SK-N-SH (cell line): ENCODE results near the gene DCBLD1. TPM values are rescaled to one million over a fixed set of nuclear protein-coding genes. Genes with fewer than 3 reads are reported as not detected.
A peak's percentile ranks its signal among the peaks of the same experiment; 100 is the strongest.

Experiments used
- CTCF ChIA-PET: fragments of 300-600, 350-600 bp; formaldehyde crosslinking; extraction: SDS; loops from one replicate; lab custom pipeline; 2021; lab: Yijun Ruan, JAX
- POLR2A ChIA-PET: fragments of 350-600 bp; sonication (Branson Sonifier 250); formaldehyde crosslinking; extraction: SDS; loops from one replicate; lab custom pipeline; 2020; ENCODE audit warnings: antibody characterized with exemption, inconsistent platforms; lab: Yijun Ruan, JAX
- DNase-seq: peaks from one replicate; pipeline ENCODE4 v3.0.0; 2012
- H2AFZ ChIP-seq: fragments of 200-600 bp; sonication (generic); 2 replicates; pipeline ENCODE4 v1.8.1; 2016; ENCODE audit warnings: antibody characterized with exemption, mild to moderate bottlenecking, low read depth
- H3F3A ChIP-seq: fragments of 200-600 bp; sonication (generic); replicated peaks from 2 replicates; pipeline ENCODE3; 2016; ENCODE audit warnings: antibody characterized with exemption, mild to moderate bottlenecking; ENCODE audit not compliant: insufficient read depth
- H3K27ac ChIP-seq, 2 experiments: fragments of 200-500 bp in 1 of 2; fragments of 200-600 bp in 1 of 2; sonication (Bioruptor generic) in 1 of 2; sonication (generic), shearing (Covaris generic) in 1 of 2; 2 replicates each; pipeline versions ENCODE4 v1.5.1 to v1.6.1; 2014 to 2016; ENCODE audit warnings: low read depth in 2 of 2, inconsistent platforms in 1 of 2, low read length in 1 of 2, mild to moderate bottlenecking in 1 of 2, mixed read lengths in 1 of 2
- H3K27me3 ChIP-seq: fragments of 200-600 bp; sonication (generic), shearing (Covaris generic); 2 replicates; pipeline ENCODE4 v1.6.1; 2016; ENCODE audit warnings: mixed run types; ENCODE audit not compliant: insufficient read depth
- H3K36me3 ChIP-seq, 2 experiments: fragments of 200-500 bp in 1 of 2; fragments of 200-600 bp in 1 of 2; sonication (Bioruptor generic) in 1 of 2; sonication (generic) in 1 of 2; replicated peaks in 1 of 2; 2 replicates each; pipeline versions ENCODE3 to v1.5.1; 2014 to 2016; ENCODE audit warnings: low read length in 1 of 2, mild to moderate bottlenecking in 1 of 2; ENCODE audit not compliant: insufficient read depth in 2 of 2, control insufficient read depth in 1 of 2
- H3K4me1 ChIP-seq, 2 experiments: fragments of 200-500 bp in 1 of 2; fragments of 200-600 bp in 1 of 2; sonication (Bioruptor generic) in 1 of 2; sonication (generic), shearing (Covaris generic) in 1 of 2; 2 replicates each; pipeline versions ENCODE4 v1.5.1 to v1.6.1; 2014 to 2016; ENCODE audit warnings: low read depth in 1 of 2, low read length in 1 of 2, mixed run types in 1 of 2; ENCODE audit not compliant: insufficient read depth in 2 of 2, control insufficient read depth in 1 of 2
- H3K4me2 ChIP-seq: fragments of 200-600 bp; sonication (generic), shearing (Covaris generic); 2 replicates; pipeline ENCODE4 v1.6.1; 2017; ENCODE audit warnings: mixed run types
- H3K4me3 ChIP-seq, 2 experiments: fragments of 200-500 bp in 1 of 2; fragments of 200-600 bp in 1 of 2; sonication (Bioruptor generic) in 1 of 2; sonication (generic), shearing (Covaris generic) in 1 of 2; 2 replicates each; pipeline versions ENCODE4 v1.5.1 to v1.8.1; 2014 to 2016; ENCODE audit warnings: low read depth in 2 of 2, inconsistent platforms in 1 of 2, low read length in 1 of 2, mild to moderate bottlenecking in 1 of 2, mixed read lengths in 1 of 2, moderate library complexity in 1 of 2
- H3K79me2 ChIP-seq: fragments of 200-600 bp; sonication (generic); 2 replicates; pipeline ENCODE4 v1.8.1; 2017; ENCODE audit warnings: mild to moderate bottlenecking; ENCODE audit not compliant: insufficient read depth
- H3K9ac ChIP-seq: fragments of 200-600 bp; sonication (generic); 2 replicates; pipeline ENCODE4 v1.6.1; 2017; ENCODE audit warnings: mixed run types
- H3K9me2 ChIP-seq: fragments of 200-600 bp; sonication (generic); 2 replicates; pipeline ENCODE4 v1.6.1; 2017; ENCODE audit warnings: mixed run types
- H3K9me3 ChIP-seq: fragments of 200-600 bp; sonication (generic); 2 replicates; pipeline ENCODE4 v1.6.1; 2017; ENCODE audit warnings: mixed run types, mild to moderate bottlenecking, moderate library complexity
- H4K20me1 ChIP-seq: fragments of 200-600 bp; sonication (generic); 2 replicates; pipeline ENCODE4 v1.6.1; 2017; ENCODE audit warnings: mild to moderate bottlenecking, mixed run types; ENCODE audit not compliant: insufficient read depth
- CHD2 ChIP-seq: fragments of 150-350 bp; IDR thresholded peaks from 2 replicates; pipeline ENCODE4 v1.6.1; 2018; ENCODE audit warnings: low read length; ENCODE audit not compliant: partially characterized antibody
- ELF1 ChIP-seq: IDR thresholded peaks from 2 replicates; pipeline ENCODE4 v1.4.0; 2012
- EP300 ChIP-seq, 2 experiments: IDR thresholded peaks; 2 replicates each; pipeline versions ENCODE4 v1.4.0 to v1.6.1; 2012; ENCODE audit warnings: borderline replicate concordance in 1 of 2, low read depth in 1 of 2, low read length in 1 of 2
- FOSL2 ChIP-seq: IDR thresholded peaks from 2 replicates; pipeline ENCODE4 v1.4.0; 2012; ENCODE audit warnings: low read depth, mild to moderate bottlenecking, moderate library complexity, borderline replicate concordance
- FOXJ3 ChIP-seq: sonication (generic); formaldehyde crosslinking; IDR thresholded peaks from 2 replicates; pipeline ENCODE4 v1.5.1; 2020; ENCODE audit warnings: mild to moderate bottlenecking, missing genetic modification reagents
- GABPA ChIP-seq: IDR thresholded peaks from 2 replicates; pipeline ENCODE4 v1.4.0; 2012; ENCODE audit warnings: low read depth, mild to moderate bottlenecking
- GATA2 ChIP-seq: sonication (generic); formaldehyde crosslinking; IDR thresholded peaks from 2 replicates; pipeline ENCODE4 v1.5.0; 2020; ENCODE audit warnings: mild to moderate bottlenecking, missing genetic modification reagents
- MAX ChIP-seq: IDR thresholded peaks from 2 replicates; pipeline ENCODE4 v1.4.0; 2012; ENCODE audit warnings: low read depth
- RAD21 ChIP-seq: IDR thresholded peaks from 2 replicates; pipeline ENCODE4 v1.6.1; 2012; ENCODE audit warnings: mild to moderate bottlenecking, low read length
- RCOR1 ChIP-seq: fragments of 150-350 bp; IDR thresholded peaks from 2 replicates; pipeline ENCODE4 v1.6.1; 2017; ENCODE audit warnings: antibody characterized with exemption, low read length
- RXRA ChIP-seq: IDR thresholded peaks from 2 replicates; pipeline ENCODE4 v1.4.0; 2012; ENCODE audit warnings: low read depth, mild to moderate bottlenecking, borderline replicate concordance
- SIN3A ChIP-seq: IDR thresholded peaks from 2 replicates; pipeline ENCODE4 v1.6.1; 2012; ENCODE audit warnings: low read depth, mild to moderate bottlenecking, low read length, moderate library complexity, borderline replicate concordance
- SMC3 ChIP-seq: IDR thresholded peaks from 2 replicates; pipeline ENCODE4 v1.6.1; 2012; ENCODE audit warnings: low read depth, low read length, improper control_type of control experiment
- YY1 ChIP-seq: IDR thresholded peaks from 2 replicates; pipeline ENCODE4 v1.4.0; 2012; ENCODE audit warnings: low read depth, mild to moderate bottlenecking
- WGBS: methylation state at CpG from one replicate; pipeline ENCODE4 v1.1.6; 2017; ENCODE audit warnings: low lambda C conversion rate; 5-methylcytosine and 5-hydroxymethylcytosine counted together
- polyA plus RNA-seq, 3 experiments: library from polyadenylated mRNA; depleted of rRNA; stranded (reverse); fragments of >200 nt; gene quantifications; 2 replicates each; pipeline ENCODE4 v1.2.3, GENCODE V29; 2012
- TF ChIP-seq, protein P1 (sequence below): fragments of 200-600 bp; sonication (generic); IDR thresholded peaks from 2 replicates; pipeline ENCODE4 v1.6.1; 2017; ENCODE audit warnings: antibody characterized with exemption, mild to moderate bottlenecking, moderate library complexity
- TF ChIP-seq, protein P2 (sequence below): IDR thresholded peaks from 2 replicates; pipeline ENCODE4; 2012
- TF ChIP-seq, protein P3 (sequence below): IDR thresholded peaks from 2 replicates; pipeline ENCODE4 v1.4.0; 2012; ENCODE audit warnings: low read depth, borderline replicate concordance

DCBLD1 gene
- polyA plus RNA-seq, 1 of the 3 experiments (the other 2 are of a cell fraction): 82.2 TPM

DNA sequence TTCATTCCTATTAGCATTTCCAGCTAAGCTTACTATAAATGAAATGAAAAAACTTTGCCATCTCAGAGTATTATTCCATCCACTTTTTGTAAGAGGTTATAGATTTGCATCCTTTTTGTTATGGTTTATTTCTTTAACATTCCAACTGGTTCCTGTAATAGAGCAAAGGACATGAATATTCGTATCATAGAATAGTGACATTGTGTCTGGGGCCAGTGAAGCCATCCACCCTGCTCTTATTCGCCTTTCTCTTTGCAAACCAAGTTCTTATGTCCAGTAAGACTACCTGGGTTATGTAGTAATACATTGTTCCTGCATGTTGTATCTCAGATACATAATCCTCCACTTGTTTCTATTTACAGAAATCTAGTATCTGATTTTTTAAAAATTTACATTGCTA lies 43.1 kb downstream of the DCBLD1 start:
- POLR2A ChIA-PET: no interaction called here
- H3K27me3 ChIP-seq: no peaks in the 10 kb centered on the region
- peaks cover 15 to 73% of the 10 kb centered on the region in 2 experiments for H3K36me3 ChIP-seq
- H3K79me2 ChIP-seq: peaks cover 88% of the 10 kb centered on the region
- H3K9ac ChIP-seq: no peak overlapping the region
- peaks cover 25% of the 10 kb centered on the region for H3F3A ChIP-seq
- H3K4me2 ChIP-seq: no peak overlapping the region
- no peaks in the 10 kb centered on the region for H4K20me1 ChIP-seq
- H3K4me1 ChIP-seq: peaks cover 0 to 23% of the 10 kb centered on the region in 2 experiments
- CTCF ChIA-PET: interaction anchor here (1.0 kb wide), 1 partner anchor 10 kb away, joined by 3 read pairs; no protein-coding TSS in a partner anchor
- no peak overlapping the region for H2AFZ ChIP-seq
- no peak for DNase-seq
- 78% methylated on average over 2 of the region's 2 CpGs for WGBS
- H3K9me2 ChIP-seq: no peaks in the 10 kb centered on the region
- TF ChIP-seq FOSL2 (no peak), EP300 (IDR thresholded peaks at IDR 0.05; ENCODE audit: borderline replicate concordance in 1 of 2, low read depth in 1 of 2, low read length in 1 of 2) (no peak), SMC3 (no peak)
- TF ChIP-seq, protein P1, sequence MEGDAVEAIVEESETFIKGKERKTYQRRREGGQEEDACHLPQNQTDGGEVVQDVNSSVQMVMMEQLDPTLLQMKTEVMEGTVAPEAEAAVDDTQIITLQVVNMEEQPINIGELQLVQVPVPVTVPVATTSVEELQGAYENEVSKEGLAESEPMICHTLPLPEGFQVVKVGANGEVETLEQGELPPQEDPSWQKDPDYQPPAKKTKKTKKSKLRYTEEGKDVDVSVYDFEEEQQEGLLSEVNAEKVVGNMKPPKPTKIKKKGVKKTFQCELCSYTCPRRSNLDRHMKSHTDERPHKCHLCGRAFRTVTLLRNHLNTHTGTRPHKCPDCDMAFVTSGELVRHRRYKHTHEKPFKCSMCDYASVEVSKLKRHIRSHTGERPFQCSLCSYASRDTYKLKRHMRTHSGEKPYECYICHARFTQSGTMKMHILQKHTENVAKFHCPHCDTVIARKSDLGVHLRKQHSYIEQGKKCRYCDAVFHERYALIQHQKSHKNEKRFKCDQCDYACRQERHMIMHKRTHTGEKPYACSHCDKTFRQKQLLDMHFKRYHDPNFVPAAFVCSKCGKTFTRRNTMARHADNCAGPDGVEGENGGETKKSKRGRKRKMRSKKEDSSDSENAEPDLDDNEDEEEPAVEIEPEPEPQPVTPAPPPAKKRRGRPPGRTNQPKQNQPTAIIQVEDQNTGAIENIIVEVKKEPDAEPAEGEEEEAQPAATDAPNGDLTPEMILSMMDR: no peak
- H3K27ac ChIP-seq: no peak overlapping the region
- no peak overlapping the region for H3K4me3 ChIP-seq
- no peaks in the 10 kb centered on the region for H3K9me3 ChIP-seq

DNA sequence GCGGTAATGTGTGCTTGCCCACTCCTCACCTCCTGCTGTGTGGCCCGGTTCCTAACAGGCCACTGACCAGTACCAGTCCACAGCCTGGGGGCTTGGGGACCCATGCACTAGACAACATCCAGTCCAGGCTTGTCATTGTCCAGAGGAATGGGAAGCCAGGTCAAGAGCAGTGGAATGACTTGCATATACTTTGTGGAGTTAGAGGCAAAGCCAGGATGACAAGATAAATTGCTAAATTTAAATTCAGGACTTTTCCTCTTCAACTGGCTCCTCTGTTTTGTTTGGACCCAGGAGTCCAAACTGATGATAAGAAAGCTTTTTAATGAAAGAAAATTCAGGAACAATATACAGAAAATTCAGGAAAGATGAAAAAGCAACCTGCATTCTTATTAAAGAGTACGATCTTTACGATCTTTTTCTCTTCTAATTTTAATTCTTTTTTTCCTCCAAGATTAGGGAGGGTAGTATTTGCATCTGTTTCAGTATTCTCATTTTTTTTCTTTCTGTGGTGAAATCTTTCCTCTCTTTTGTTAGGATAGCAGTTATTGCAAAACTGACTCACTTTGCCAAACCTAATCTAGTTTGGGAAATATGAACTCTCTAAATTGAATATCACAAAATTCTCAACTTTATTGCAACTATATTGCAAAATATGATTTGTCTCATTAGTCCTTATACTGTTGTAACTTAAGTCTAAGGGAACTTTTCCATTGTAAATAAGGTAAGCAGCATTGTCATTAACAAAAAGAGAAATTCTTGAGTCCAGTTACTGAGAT lies 48.2 kb downstream of the DCBLD1 start:
- DNase-seq: no peak
- peak overlapping the region; percentile 65 for H3K4me2 ChIP-seq
- peaks cover 30 to 46% of the 10 kb centered on the region in 2 experiments for H3K36me3 ChIP-seq
- TF ChIP-seq FOXJ3 (no peak), CHD2 (no peak), FOSL2 (no peak), MAX (no peak), RAD21 (no peak), SIN3A (no peak), ELF1 (no peak), YY1 (no peak), GATA2 (no peak), RXRA (no peak), RCOR1 (no peak), GABPA (no peak)
- TF ChIP-seq, protein P1: no peak
- TF ChIP-seq, protein P2, sequence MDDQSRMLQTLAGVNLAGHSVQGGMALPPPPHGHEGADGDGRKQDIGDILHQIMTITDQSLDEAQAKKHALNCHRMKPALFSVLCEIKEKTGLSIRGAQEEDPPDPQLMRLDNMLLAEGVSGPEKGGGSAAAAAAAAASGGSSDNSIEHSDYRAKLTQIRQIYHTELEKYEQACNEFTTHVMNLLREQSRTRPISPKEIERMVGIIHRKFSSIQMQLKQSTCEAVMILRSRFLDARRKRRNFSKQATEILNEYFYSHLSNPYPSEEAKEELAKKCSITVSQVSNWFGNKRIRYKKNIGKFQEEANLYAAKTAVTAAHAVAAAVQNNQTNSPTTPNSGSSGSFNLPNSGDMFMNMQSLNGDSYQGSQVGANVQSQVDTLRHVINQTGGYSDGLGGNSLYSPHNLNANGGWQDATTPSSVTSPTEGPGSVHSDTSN: no peak
- TF ChIP-seq, protein P3, sequence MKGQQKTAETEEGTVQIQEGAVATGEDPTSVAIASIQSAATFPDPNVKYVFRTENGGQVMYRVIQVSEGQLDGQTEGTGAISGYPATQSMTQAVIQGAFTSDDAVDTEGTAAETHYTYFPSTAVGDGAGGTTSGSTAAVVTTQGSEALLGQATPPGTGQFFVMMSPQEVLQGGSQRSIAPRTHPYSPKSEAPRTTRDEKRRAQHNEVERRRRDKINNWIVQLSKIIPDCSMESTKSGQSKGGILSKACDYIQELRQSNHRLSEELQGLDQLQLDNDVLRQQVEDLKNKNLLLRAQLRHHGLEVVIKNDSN: no peak

More for the DNA sequence above, 48.2 kb downstream of the DCBLD1 start:
- Histone ChIP-seq H3K9me3 (no peaks in the 10 kb centered on the region), H3K9ac (peak overlapping the region; percentile 14; the same call in 1 of the 2 replicates), H2AFZ (no peak overlapping the region), H3K79me2 (peaks cover 78% of the 10 kb centered on the region), H3K4me1 (peaks cover 0 to 26% of the 10 kb centered on the region in 2 experiments; a peak in 3 of 4 replicates), H3K9me2 (no peaks in the 10 kb centered on the region), H4K20me1 (no peaks in the 10 kb centered on the region), H3F3A (peaks cover 29% of the 10 kb centered on the region), H3K27me3 (no peaks in the 10 kb centered on the region), H3K4me3 (no peak overlapping the region), H3K27ac (peak overlapping the region in 1 of 2 experiments; percentile 69; a peak in 2 of 4 replicates)
- ChIA-PET CTCF (interaction anchor here (1.8 kb wide), 1 partner anchor 81 kb away, joined by 6 read pairs; no protein-coding TSS in a partner anchor), POLR2A (no interaction called here)
- WGBS: 75% methylated on average over 4 of the region's 4 CpGs
